ENCODE data around the gene EYS. TPM values are rescaled to one million over a fixed set of nuclear protein-coding genes. Genes with fewer than 3 reads are reported as not detected.

The EYS gene
- total RNA-seq, 1 donor from 2014 or later, result not detected

GRCh38 chr6:64084185-64084663 lies 1622.8 kb downstream of the EYS start:
- ATAC-seq, result no peak
- no peak overlapping the region for H3K4me3 ChIP-seq

GRCh38 chr6:64083261-64083660 lies 1623.8 kb downstream of the EYS start:
- Histone ChIP-seq H3K4me1 (no peaks in the 10 kb centered on the region), H3K9me3 (no peaks in the 10 kb centered on the region), H3K36me3 (no peaks in the 10 kb centered on the region), H3K27ac (no peak overlapping the region), H3K4me3 (no peak overlapping the region), H3K27me3 (ENCODE audit: low read depth) (no peaks in the 10 kb centered on the region)
- no peak for TF ChIP-seq CTCF (IDR thresholded peaks at IDR 0.05)
- DNase-seq, result no peak
- no peak for ATAC-seq
- intact Hi-C loops (cut with DNase I), result no loop called here

More at GRCh38 chr6:64084185-64084663, 1622.8 kb downstream of the EYS start:
- intact Hi-C loops (cut with DNase I), result no loop called here
- Histone ChIP-seq H3K4me1 (no peaks in the 10 kb centered on the region), H3K27ac (no peak overlapping the region), H3K36me3 (no peaks in the 10 kb centered on the region), H3K27me3 (ENCODE audit: low read depth) (no peaks in the 10 kb centered on the region), H3K9me3 (no peaks in the 10 kb centered on the region)
- no peak for DNase-seq
- no peak for TF ChIP-seq CTCF (IDR thresholded peaks at IDR 0.05)

GRCh38 chr6:64081453-64081852 lies 1625.6 kb downstream of the EYS start:
- H3K4me1 ChIP-seq, result no peaks in the 10 kb centered on the region
- ATAC-seq, result no peak
- H3K27ac ChIP-seq, result no peak overlapping the region
- no peaks in the 10 kb centered on the region for H3K27me3 ChIP-seq (ENCODE audit: low read depth)
- H3K9me3 ChIP-seq, result no peaks in the 10 kb centered on the region
- intact Hi-C loops (cut with DNase I), result no loop called here
- no peak overlapping the region for H3K4me3 ChIP-seq
- H3K36me3 ChIP-seq, result no peaks in the 10 kb centered on the region
- no peak for TF ChIP-seq CTCF (IDR thresholded peaks at IDR 0.05)
- DNase-seq, result no peak

DNA sequence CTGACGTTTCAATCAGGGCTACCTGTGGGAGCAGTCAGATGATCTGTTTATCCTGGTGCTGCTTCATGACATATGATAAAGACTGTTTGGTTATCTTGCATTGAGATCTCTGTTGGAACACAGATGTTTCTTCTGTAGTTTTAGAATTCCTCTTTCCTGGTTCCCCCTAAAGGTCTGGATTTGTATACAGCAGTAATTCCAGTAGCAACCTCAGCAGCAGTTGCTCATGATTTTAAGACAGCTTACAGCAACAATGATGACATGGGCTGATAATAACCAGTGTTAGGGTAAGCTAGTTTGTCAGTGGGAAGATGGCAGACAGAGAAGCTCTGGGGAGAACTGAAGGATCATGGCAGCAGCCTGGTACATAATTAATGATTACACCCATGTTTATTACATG lies 1632.0 kb downstream of the EYS start:
- no peaks in the 10 kb centered on the region for H3K9me3 ChIP-seq
- no peak for DNase-seq
- no peak overlapping the region for H3K27ac ChIP-seq
- no peak overlapping the region for H3K4me3 ChIP-seq
- intact Hi-C loops (cut with DNase I), result no loop called here
- no peaks in the 10 kb centered on the region for H3K36me3 ChIP-seq
- no peaks in the 10 kb centered on the region for H3K4me1 ChIP-seq
- ATAC-seq, result no peak
- no peaks in the 10 kb centered on the region for H3K27me3 ChIP-seq (ENCODE audit: low read depth)
- TF ChIP-seq CTCF (IDR thresholded peaks at IDR 0.05), result no peak

- Histone ChIP-seq H3K27me3 (ENCODE audit: low read depth) (no peaks in the 10 kb centered on the region), H3K4me3 (no peak overlapping the region), H3K9me3 (no peaks in the 10 kb centered on the region), H3K36me3 (no peaks in the 10 kb centered on the region), H3K27ac (no peak overlapping the region), H3K4me1 (no peaks in the 10 kb centered on the region)
- TF ChIP-seq CTCF (IDR thresholded peaks at IDR 0.05), result no peak
- intact Hi-C loops (cut with DNase I), result no loop called here
- no peak for ATAC-seq
- DNase-seq, result no peak
Measured at GRCh38 chr6:64072686-64073085, 1634.3 kb downstream of the EYS start.

- intact Hi-C loops (cut with DNase I), result no loop called here
- no peak for ATAC-seq
- Histone ChIP-seq H3K4me1 (no peaks in the 10 kb centered on the region), H3K4me3 (no peak overlapping the region), H3K9me3 (no peaks in the 10 kb centered on the region), H3K27me3 (ENCODE audit: low read depth) (no peaks in the 10 kb centered on the region), H3K27ac (no peak overlapping the region), H3K36me3 (no peaks in the 10 kb centered on the region)
- no peak for DNase-seq
- TF ChIP-seq CTCF (IDR thresholded peaks at IDR 0.05), result no peak
Measured at GRCh38 chr6:64064919-64065318, 1642.1 kb downstream of the EYS start.
